Spinal cord (tissue), 10 donors: Measurements from ENCODE around the gene SPC25. TPM values are rescaled to one million over a fixed set of nuclear protein-coding genes. Genes with fewer than 3 reads are reported as not detected.

ENCODE experiments used
- DNase-seq, 6 donors: peaks; one replicate each; pipeline versions ENCODE4 v3.0.0 to v3.0.0-alpha.2; 2013 to 2015; ENCODE audit warnings: low spot score in 6 of 6, low read depth in 4 of 6
- H3K27ac ChIP-seq: one replicate; pipeline ENCODE4 v1.5.1; 2013; ENCODE audit warnings: low read depth, low read length, control low read depth
- H3K27me3 ChIP-seq: one replicate; pipeline ENCODE4 v1.6.1; 2013; ENCODE audit warnings: low read length; ENCODE audit not compliant: control insufficient read depth, insufficient read depth
- H3K36me3 ChIP-seq: one replicate; pipeline ENCODE4 v1.6.1; 2013; ENCODE audit warnings: low read length; ENCODE audit not compliant: control insufficient read depth, insufficient read depth
- H3K4me1 ChIP-seq: one replicate; pipeline ENCODE4 v1.6.1; 2013; ENCODE audit warnings: low read length; ENCODE audit not compliant: control insufficient read depth, insufficient read depth
- H3K4me3 ChIP-seq: one replicate; pipeline ENCODE4 v1.5.1; 2013; ENCODE audit warnings: low read depth, low read length, control low read depth
- H3K9me3 ChIP-seq: one replicate; pipeline ENCODE4 v1.6.1; 2013; ENCODE audit warnings: low read length; ENCODE audit not compliant: control insufficient read depth, insufficient read depth
- WGBS: methylation state at CpG from one replicate; pipeline ENCODE4 v1.1.5; 2013; ENCODE audit warnings: missing lambda C conversion rate; ENCODE audit not compliant: insufficient coverage; 5-methylcytosine and 5-hydroxymethylcytosine counted together
- polyA plus RNA-seq, 2 donors: library from polyadenylated mRNA; unstranded; fragments of 120-200 nt; gene quantifications; one replicate each; pipeline ENCODE4 v1.2.1, GENCODE V29; 2013; ENCODE audit not compliant: insufficient read length in 2 of 2
- total RNA-seq, 2 donors: library from RNA; depleted of rRNA in 1 of 2; stranded (reverse); fragments of 120-200 nt in 1 of 2; fragments of >200 nt in 1 of 2; gene quantifications; one replicate each; pipeline versions ENCODE4 v1.2.3 to v1.2.4, GENCODE V29; 2013 to 2014
- donor health status: healthy.

SPC25 gene
- total and polyA plus RNA-seq, 4 donors, result 6.9 to 10.4 (median 9.8) TPM

- WGBS, result 50% methylated on average over 2 of the region's 3 CpGs
Observed at GRCh38 chr2:168852481-168852880, 37.7 kb downstream of the SPC25 start.

GRCh38 chr2:168851674-168852320, 38.4 kb downstream of the SPC25 start:
- H3K4me3 ChIP-seq, result no peak overlapping the region
- no peaks in the 10 kb centered on the region for H3K36me3 ChIP-seq
- H3K4me1 ChIP-seq, result no peaks in the 10 kb centered on the region
- H3K27me3 ChIP-seq, result no peaks in the 10 kb centered on the region
- 100% methylated on average over 1 of the region's 5 CpGs for WGBS
- no peak for DNase-seq
- no peak overlapping the region for H3K27ac ChIP-seq
- H3K9me3 ChIP-seq, result no peaks in the 10 kb centered on the region

More at GRCh38 chr2:168852481-168852880, 37.7 kb downstream of the SPC25 start:
- Histone ChIP-seq H3K4me3 (no peak overlapping the region), H3K27me3 (no peaks in the 10 kb centered on the region), H3K27ac (no peak overlapping the region), H3K9me3 (no peaks in the 10 kb centered on the region), H3K36me3 (no peaks in the 10 kb centered on the region), H3K4me1 (no peaks in the 10 kb centered on the region)
- no peak for DNase-seq

- DNase-seq, result no peak
- H3K27ac ChIP-seq, result no peak overlapping the region
- no peaks in the 10 kb centered on the region for H3K9me3 ChIP-seq
- H3K36me3 ChIP-seq, result no peaks in the 10 kb centered on the region
- no peaks in the 10 kb centered on the region for H3K4me1 ChIP-seq
- no peaks in the 10 kb centered on the region for H3K27me3 ChIP-seq
- H3K4me3 ChIP-seq, result no peak overlapping the region
Observed at GRCh38 chr2:168850846-168851245, 39.4 kb downstream of the SPC25 start.

GRCh38 chr2:168849610-168850009, 40.6 kb downstream of the SPC25 start:
- no CpG with 5 or more reads among the region's 2 CpGs for WGBS
- no peak overlapping the region for H3K27ac ChIP-seq
- DNase-seq, result peak in 2 of 6 donors; percentile 28 to 55
- no peaks in the 10 kb centered on the region for H3K27me3 ChIP-seq
- H3K4me3 ChIP-seq, result no peak overlapping the region
- H3K4me1 ChIP-seq, result no peaks in the 10 kb centered on the region
- no peaks in the 10 kb centered on the region for H3K9me3 ChIP-seq
- no peaks in the 10 kb centered on the region for H3K36me3 ChIP-seq

- Histone ChIP-seq H3K36me3 (no peaks in the 10 kb centered on the region), H3K4me1 (no peaks in the 10 kb centered on the region), H3K4me3 (no peak overlapping the region), H3K9me3 (no peaks in the 10 kb centered on the region), H3K27me3 (no peaks in the 10 kb centered on the region), H3K27ac (no peak overlapping the region)
- WGBS, result 21% methylated on average over 2 of the region's 3 CpGs
- peak in 2 of 6 donors; percentile 20 to 28 for DNase-seq
Observed at GRCh38 chr2:168848225-168848624, 42.0 kb downstream of the SPC25 start.

- no peaks in the 10 kb centered on the region for H3K4me1 ChIP-seq
- H3K27me3 ChIP-seq, result no peaks in the 10 kb centered on the region
- WGBS, result 100% methylated on average over 3 of the region's 3 CpGs
Observed at GRCh38 chr2:168843253-168843652, 47.0 kb downstream of the SPC25 start.

GRCh38 chr2:168841445-168841844, 48.8 kb downstream of the SPC25 start:
- H3K4me1 ChIP-seq, result no peaks in the 10 kb centered on the region
- H3K9me3 ChIP-seq, result no peaks in the 10 kb centered on the region
- H3K36me3 ChIP-seq, result no peaks in the 10 kb centered on the region
- WGBS, result no CpG with 5 or more reads among the region's 2 CpGs
- no peak overlapping the region for H3K4me3 ChIP-seq
- no peak overlapping the region for H3K27ac ChIP-seq
- DNase-seq, result no peak
- no peaks in the 10 kb centered on the region for H3K27me3 ChIP-seq

More at GRCh38 chr2:168843253-168843652, 47.0 kb downstream of the SPC25 start:
- Histone ChIP-seq H3K27ac (no peak overlapping the region), H3K9me3 (no peaks in the 10 kb centered on the region), H3K36me3 (no peaks in the 10 kb centered on the region), H3K4me3 (no peak overlapping the region)
- DNase-seq, result no peak

GRCh38 chr2:168835969-168836368, 54.3 kb downstream of the SPC25 start:
- no peaks in the 10 kb centered on the region for H3K36me3 ChIP-seq
- no peaks in the 10 kb centered on the region for H3K4me1 ChIP-seq
- DNase-seq, result no peak
- no peak overlapping the region for H3K27ac ChIP-seq
- 92% methylated on average over 2 of the region's 2 CpGs for WGBS
- no peaks in the 10 kb centered on the region for H3K27me3 ChIP-seq
- no peak overlapping the region for H3K4me3 ChIP-seq
- no peaks in the 10 kb centered on the region for H3K9me3 ChIP-seq

GRCh38 chr2:168831662-168832061, 58.6 kb downstream of the SPC25 start:
- H3K27me3 ChIP-seq, result no peaks in the 10 kb centered on the region
- no peaks in the 10 kb centered on the region for H3K9me3 ChIP-seq
- H3K36me3 ChIP-seq, result no peaks in the 10 kb centered on the region
- no peak for DNase-seq
- H3K4me3 ChIP-seq, result no peak overlapping the region
- no peaks in the 10 kb centered on the region for H3K4me1 ChIP-seq
- no peak overlapping the region for H3K27ac ChIP-seq

GRCh38 chr2:168830958-168831357, 59.3 kb downstream of the SPC25 start:
- no peak overlapping the region for H3K4me3 ChIP-seq
- H3K27me3 ChIP-seq, result no peaks in the 10 kb centered on the region
- no peak for DNase-seq
- H3K27ac ChIP-seq, result no peak overlapping the region
- no peaks in the 10 kb centered on the region for H3K36me3 ChIP-seq
- H3K4me1 ChIP-seq, result no peaks in the 10 kb centered on the region
- no peaks in the 10 kb centered on the region for H3K9me3 ChIP-seq
